ENCODE results near the gene SLC9A9.

- TF ChIP-seq CTCF (conservative IDR thresholded peaks at IDR 0.05; ENCODE audit: low read depth, low read length) (no peak), EZH2 (IDR thresholded peaks at IDR 0.05; ENCODE audit: borderline replicate concordance, low read depth, low read length, poor library complexity, severe bottlenecking) (no peak)
Observed at GRCh38 chr3:143315766-143316165, 532.5 kb downstream of the SLC9A9 start.
